HTR-8/SVneo (cell line): ENCODE measurements around the gene RIN3.
A peak's percentile ranks its signal among the peaks of the same experiment; 100 is the strongest.

Experiments
- DNase-seq: peaks from one replicate; pipeline ENCODE4 v3.0.0; 2011; ENCODE audit warnings: low spot score, mixed read lengths; ENCODE audit not compliant: insufficient read length
- FAIRE-seq: peaks from 2 replicates; lab custom pipeline; 2011; peaks lifted over from hg19 to GRCh38; lab: Jason Lieb, UNC

Gene RIN3

DNA sequence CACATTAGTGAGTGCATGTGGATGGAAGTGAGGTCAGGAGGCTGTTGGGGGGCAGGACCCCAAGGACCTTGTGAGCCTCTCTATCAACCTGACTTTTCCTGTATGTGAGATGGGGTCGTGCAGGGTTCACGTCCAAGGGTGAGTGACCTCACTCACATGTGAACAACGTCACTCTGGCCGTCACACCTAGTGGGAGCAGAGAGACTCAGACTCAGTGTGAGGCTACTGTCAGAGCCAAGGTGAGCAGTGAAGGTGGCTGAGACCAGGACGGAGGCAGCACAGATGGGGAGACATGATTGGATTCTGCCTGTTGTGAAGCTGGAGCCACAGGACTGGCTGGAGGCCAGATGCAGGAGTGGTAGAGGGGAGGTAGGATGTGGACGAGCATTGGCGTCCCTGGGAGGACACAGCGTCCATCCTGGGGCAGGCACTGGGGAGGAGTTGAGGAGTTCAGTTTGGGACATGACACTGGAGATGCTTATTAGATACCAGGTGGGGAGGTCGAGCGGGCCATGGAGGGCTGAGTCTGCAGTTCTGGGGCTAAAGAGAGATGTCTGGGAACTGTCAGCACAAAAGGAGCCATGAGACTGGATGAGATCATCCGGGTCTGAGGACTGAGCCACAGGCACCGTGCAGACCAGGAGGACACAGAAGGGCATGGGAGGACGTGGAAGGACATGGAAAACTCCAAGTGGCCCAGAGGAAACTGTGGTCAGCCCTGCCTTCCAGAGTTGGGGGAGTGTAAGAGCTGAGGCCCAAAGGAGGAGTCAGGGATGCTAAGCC is 142.0 kb downstream of the RIN3 start:
- peak; percentile 28 for FAIRE-seq
- DNase-seq, result no peak

DNA sequence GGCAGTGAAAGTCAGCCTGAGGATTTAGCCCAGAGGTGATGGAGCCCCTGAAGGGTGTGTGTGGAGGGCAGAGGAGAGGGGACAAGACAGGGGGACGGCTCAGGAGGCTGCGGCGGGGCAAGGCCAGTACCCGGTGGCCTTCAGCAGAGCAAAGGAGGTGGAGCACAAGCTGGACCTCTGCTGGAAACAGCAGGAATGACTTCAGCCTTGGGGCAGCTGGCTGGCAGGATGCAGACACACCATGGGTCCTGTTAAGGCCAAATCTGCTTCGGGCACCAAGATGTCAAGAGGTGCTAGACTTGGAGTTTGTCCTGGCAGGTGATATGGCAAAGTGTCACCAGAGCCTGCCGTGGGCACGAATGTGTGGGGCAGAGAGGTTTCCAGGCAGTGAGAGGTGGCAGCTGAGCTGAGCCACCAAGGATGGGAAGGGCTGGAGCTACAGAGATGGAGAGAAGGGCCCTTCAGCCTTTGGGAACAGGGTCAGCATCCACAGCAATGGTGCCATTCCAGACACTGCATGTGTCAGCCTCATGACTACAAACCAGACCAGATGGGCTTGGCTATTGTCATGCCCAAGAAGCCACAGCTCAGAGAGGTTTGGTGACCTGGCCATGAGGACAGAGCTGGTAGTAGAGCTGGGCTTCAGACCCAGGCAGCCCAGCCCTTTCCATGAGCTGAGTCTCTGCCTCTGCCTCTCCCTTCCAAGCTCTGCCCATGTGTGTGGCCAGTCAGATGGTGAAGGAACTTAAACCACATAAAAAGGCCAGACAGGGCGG is 142.9 kb downstream of the RIN3 start:
- no peak for DNase-seq

DNA sequence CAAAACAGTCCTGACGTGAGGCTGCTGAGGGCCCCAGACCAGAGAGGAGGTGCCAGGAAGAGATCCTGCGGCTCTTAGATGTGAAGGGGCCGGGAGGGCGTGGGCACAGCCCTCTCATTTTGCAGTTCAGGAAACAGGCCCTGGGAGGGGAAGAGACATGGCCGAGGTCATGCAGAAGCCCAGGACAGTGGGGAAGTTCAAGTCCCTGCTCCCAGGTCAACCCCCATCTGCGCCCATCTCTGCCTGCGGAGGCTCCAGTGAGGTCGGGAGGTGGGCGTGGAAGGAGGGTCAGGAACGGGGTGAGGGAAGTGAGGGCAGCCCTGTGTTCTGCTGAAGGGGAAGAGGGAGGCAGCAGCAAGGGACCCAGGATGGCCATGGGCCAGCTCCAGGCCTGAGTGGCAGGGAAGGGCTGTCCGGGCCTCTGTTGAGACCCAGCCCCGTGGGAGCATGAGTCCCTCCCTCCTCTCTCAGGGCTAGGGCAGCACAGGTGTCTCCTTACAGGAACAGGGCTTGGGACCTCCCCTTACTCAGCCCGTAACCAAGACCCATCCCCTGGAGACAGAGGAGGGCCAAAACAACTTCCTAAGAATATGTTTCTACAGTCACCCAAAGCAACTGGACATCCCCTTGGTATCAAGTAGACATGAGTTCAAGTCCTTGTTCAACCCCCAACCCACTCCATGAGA is 144.0 kb downstream of the RIN3 start:
- DNase-seq (no peak), FAIRE-seq (no peak)

More for the DNA sequence above, 142.9 kb downstream of the RIN3 start:
- FAIRE-seq, result peak; percentile 57

DNA sequence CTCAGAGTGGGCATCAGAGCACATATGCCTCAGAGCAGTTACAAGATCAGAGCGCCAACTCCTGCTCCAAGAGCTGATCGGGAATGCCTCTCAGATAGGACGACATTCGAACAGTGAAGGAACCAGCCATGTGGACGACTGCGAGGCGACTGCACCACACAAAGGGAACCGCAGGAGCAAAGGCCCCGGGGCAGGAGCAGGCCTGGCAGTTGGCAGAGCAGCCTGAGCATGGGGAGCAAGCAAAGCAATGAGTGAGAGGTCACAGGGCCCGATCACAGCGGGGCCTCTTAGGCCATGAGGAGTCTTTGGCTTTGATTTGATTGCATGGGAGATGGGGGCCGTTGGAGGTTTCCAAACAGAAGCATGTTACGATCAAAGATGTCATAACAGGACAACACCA is 144.6 kb downstream of the RIN3 start:
- no peak for FAIRE-seq
- DNase-seq, result no peak

DNA sequence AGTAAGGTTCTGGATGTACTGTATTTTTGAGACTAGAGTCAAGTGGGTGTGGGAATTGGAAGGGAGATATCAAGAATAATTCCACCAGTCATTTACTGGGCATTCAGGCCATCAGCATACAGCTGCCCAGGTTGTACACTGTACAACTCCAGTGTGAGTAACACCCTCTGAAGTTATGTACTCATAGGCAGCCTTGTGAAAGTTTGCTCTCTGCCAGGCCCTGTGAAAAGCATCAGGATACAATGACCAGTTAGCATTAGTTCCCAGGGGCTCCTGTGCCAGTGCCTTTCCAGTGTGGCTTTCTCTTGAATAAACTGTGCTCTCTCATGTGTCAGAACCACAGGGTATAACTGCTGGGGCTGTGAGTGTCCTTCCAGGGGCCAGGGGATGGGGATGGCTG is 145.1 kb downstream of the RIN3 start:
- DNase-seq (no peak), FAIRE-seq (no peak)

DNA sequence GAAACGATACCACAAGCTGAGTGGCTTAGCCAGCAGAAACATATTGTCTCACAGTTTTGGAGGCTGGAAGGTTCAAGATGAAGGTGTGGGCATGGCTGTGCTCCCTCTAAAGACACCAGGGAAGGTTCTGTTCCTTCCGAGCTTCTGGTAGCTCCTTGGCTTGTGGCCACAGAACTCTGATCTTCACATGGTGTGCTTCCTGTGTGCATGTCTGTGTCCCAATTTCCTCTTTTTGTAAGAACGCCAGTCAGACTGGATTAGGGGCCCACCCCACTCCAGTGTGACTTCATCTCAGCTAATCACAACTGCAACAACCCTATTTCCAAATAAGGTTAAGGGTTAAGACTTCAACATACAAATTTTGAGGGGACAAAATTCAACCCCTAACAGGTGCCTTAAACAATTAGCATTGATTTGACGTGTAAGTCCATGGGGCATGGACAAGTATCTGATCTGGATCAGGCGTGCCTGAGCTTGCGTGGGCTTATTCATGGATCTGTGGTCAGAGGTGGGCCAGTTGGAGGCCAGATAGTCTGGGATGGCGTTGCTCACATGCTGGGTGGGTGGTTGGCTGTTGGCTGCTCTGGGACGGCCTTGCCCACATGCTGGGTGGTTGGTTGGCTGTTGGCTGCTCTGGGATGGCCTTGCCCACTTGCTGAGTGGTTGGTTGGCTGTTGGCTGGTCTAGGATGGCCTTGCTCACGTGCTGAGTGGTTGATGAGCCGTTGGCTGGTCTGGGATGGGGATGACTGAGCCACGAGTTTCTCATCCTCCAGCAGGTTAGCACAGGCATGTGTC is 146.4 kb downstream of the RIN3 start:
- DNase-seq (no peak), FAIRE-seq (no peak)

DNA sequence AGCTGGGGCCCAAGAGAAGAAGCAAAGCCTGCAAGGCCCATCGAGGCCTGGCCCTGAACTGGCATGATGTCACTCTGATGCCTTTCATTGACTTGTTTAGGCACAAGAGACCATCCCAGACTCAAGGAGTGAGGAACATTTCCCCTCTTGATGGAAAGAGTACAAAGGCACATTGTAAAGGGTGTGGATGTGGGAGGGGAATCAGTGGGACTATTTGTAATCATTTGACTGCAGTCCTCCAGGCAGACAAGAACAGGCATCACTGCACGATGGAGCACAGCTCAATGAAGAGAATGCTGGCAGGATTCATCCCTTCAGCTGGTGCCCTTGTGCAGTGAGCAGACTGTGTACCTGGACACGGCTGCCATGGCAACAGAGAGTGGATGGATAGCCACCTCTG is 147.0 kb downstream of the RIN3 start:
- FAIRE-seq, result no peak
- no peak for DNase-seq

DNA sequence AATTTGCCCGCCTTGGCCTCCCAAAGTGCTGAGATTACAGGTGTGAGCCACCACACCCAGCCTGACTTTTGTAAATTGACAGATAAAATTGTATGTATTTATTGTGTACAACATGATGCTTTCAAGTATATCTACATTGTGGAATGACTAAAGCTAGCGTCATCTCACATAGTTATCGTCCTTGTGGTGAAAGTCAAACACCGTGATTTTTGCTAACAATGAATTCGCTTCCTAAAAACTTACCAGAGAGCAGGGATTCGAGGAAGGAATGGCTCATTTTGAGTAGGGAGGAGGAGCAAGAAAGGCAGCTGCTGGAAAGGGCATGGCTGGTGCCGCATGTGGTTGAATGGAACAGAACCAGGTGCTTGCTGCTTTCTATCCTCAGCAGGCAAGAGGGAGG is 149.5 kb downstream of the RIN3 start:
- FAIRE-seq, result no peak
- no peak for DNase-seq

DNA sequence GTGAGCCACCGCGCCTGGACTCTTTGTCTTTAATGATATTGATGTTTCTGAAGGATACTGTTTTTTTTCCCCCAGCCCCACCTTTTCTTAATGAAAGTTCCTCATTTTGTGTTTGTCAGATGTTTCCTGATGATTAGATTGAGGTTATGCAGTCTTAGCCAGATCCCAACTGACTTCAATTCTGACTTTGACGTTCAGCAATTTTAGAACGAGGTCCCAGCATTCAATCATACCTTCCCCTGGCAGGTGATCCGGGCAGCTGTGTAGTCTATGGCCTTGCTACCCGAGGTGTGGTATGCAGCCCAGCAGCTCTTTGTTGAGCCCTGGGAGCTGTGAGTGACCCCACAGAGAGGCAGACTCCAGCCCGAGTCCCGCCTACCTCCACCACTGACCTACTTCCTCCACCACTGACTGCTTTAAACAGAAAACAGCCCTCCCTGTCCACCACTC is 152.1 kb downstream of the RIN3 start:
- no peak for DNase-seq
- FAIRE-seq, result no peak

DNA sequence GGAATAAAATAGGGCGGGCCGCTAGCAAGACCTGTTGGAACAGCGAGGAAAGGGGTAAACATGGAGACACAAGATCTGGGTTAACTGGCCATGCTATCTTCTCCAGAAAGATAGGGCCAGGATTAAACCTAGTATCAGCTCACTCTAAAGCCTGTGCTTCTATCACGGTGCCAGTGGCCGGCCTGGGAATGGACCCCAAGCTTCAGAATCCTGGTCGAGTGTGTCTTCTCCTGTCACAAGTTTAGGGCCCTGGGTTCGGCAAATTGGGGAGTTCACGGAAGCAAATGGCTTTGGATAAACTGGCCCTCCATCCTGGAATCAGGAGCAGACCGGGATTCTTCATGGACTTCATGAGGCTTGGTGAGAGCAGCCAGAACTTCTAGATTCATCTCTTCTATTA is 152.7 kb downstream of the RIN3 start:
- DNase-seq (no peak), FAIRE-seq (no peak)

DNA sequence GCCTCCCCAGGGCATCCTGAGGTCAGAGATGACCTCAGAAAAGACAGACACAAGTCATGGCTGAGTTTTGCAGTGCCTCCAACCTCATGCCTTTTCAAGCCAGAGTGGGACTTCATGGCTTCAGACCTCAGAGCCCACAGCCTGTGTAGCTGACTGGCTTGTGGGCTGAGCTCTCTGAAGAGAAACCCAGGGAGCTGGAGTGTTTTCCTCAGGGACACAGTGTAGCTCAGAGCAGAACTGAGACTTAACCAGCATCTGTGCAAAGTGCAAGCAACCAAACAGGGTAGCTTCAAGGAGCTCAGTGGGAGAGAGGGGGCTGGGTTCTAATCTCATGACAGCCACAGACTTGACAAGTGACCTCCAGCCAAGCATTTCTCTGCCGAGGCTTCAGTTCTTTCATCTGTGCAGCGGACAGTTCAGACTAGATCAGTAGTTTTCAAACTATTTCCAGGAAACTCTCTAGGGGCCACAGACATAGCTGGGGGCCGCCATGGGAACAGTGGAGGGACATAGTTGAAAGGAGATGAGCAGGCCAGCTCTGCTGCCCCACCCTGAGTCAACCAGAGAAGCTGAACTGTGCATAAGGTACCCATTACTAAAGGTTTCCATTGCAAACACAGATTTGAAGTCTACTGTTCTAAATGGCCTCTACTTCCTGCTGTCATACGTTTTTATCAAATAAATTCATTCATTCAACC is 154.8 kb downstream of the RIN3 start:
- no peak for FAIRE-seq

DNA sequence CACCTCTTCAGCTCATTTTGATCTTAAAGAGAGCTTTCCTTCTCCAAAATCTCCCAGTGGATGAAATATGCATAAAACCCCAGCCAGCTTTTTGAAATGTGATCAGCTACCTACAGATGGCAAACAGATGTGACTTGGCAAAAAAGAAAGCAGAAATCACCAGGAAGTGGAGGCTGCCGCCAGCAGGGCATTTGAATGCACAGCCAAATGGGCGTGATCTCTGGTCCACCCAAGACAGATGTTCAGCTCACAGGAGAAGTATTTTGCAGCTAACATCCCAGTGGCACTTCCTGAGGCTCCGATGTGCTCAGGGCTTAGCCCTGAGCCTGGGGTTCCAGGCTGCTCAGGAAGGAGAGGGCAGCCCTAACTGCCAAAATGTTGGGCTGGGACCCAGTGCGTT is 156.6 kb downstream of the RIN3 start:
- no peak for FAIRE-seq
- DNase-seq, result no peak

More for the DNA sequence above, 154.8 kb downstream of the RIN3 start:
- DNase-seq, result no peak

DNA sequence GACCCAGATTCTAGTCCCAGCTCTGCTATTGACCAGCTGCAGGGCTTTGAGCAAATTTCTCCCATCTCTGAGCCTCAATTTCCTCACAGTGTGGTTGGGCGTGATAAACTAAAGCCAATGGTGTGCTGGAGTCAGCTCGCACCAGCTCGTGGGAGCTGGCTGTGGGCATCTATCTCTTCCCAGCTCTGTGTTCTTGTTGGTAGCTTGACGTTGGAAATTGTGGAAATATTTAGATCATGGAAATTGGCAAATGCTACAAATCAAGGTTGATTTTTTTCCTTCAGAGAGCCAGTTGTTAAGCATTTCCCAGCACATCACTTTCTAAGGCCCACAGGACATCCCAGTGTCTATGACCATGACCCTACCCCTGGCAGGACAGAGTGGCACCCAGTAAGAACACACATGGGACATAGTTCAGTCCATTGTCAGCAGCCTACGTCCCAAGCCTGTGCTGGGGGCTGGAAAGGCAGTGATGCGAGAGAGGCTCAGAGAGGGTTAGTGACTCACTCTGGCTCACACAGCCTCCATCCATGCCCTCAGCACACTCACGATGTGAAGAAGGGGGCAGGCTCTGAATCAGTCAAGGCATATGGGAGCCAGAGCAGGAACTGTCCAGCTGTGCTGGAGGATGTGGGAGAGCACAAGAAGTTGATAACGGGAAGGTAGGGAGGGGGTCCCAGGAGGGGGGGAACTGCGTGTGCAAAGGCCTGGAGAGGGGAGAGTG is 157.2 kb downstream of the RIN3 start:
- DNase-seq (no peak), FAIRE-seq (peak; percentile 31)

DNA sequence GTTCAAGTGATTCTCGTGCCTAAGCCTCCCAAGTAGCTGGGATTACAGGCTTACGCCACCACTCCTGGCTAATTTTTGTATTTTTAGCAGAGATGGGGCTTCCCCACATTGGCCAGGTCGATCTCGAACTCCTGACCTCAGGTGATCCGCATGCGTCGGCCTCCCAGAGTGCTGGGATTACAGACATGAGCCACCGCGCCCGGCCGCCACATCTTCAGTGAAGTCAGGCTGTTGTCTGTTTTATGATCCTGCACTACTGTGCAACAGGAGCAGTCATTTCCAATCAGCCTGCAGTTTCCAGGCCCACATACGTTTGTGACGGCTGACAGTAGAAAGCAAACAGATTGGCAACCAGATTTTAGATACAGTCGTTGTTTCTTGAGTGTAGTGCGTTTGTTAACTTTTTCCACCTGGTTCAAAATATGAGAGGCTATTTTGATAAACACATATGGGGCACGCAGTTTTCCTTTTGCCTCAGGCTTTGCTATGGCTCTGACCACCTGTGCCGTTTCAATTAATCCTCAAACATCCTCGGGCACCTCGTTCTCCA is 160.1 kb downstream of the RIN3 start:
- FAIRE-seq, result no peak
- DNase-seq, result no peak

DNA sequence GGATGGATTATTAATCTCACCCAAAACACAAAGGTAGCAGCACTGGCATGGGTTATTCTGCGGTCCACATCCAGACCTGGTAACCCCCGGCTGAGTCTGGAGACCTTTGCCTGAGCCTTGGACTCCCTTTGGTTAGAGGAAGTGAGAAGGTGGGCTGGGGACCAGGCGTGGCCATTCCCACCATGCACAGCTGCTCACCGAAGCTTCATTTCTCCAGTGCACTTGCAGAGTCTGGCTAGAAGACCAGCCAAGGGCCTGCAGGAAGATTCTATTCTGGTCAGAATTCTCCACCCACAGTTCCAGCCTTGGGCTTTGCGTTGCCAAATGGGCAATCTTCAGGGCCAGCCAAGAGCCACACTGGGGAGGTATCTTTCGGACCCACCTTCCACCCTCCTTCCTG is 161.8 kb downstream of the RIN3 start:
- DNase-seq, result no peak
- no peak for FAIRE-seq

DNA sequence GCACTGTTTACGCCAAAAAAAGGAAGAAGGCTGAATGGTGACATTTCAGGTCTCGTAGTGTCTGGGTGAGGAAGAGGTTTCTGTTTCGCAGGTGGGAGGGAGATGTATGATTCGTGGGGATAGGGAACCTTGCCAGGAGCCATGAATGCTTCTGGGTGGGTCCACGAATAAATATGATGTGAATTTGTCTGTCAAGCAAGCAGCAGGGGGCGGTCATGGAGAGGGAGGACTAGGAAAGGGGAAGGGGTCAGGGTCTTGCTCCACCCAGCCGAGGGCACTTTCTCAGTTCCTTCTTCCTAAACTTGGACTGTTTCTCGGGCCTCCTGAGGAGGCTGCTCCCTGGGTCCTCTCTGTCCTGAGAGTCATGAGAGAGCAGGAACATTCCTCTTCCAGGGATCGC is 162.4 kb downstream of the RIN3 start:
- FAIRE-seq (no peak), DNase-seq (no peak)

DNA sequence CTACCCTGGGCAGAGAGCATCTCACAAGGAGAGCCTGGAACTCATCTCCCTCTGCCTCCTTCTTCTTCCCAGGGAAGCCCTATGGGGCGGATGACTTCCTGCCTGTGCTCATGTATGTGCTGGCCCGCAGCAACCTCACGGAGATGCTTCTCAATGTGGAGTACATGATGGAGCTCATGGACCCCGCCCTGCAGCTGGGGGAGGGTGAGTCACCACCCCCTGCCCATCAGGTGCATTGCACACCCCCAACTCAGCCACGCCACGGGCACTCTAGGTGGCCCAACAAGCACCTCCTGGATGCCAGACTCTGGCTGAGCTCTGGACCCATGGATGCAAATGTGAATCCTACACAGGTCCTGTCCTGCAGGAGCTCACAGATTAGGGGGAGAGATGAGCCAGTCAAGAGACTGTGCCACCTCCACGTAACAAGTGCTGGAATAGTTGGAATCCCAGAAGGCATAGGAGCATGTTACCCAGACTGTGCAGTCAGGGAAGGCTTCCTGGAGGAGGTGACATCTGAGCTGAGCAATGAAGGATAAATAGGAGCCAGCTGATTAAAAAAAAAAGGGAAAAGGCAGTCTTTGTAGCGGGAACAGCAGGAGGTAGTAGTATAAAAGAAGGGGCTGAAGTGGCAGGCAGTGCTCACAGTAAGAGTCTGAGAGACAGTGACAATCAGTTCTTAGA is 163.0 kb downstream of the RIN3 start:
- DNase-seq (no peak), FAIRE-seq (no peak)

DNA sequence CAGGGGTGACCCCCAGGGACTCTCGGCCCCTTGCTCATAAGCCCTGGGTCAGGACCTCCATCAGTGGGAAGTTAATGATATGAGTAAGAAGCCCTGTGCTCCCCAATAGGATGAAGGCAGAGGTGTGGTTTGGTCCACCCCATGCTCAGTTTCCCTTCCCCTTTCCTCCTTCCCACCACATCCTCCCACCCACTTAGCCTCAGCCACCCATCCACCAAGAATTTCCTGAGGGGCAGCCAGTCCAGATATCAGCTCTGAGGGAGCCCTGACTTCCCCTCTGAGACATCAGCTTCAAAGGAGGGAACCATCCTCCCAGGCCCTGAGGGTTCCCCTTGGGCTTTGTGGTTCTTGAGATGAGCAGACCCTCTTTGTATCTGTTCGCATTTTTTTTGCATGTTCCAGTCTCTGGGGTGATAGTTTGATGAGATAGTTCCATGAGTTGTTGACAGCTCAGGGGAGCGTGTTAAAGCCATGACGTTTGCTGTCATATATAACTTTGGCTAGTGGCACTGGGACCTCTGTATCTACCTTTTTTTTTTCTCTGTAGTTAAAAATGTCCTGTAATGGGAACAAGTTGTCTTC is 163.6 kb downstream of the RIN3 start:
- DNase-seq, result no peak
- FAIRE-seq, result no peak
